IPS-18c (cell line): ENCODE results near the gene SLC45A3.

Experiments
- H3K4me3 ChIP-seq: 2 replicates; pipeline ENCODE4 v1.7.0; 2013; ENCODE audit warnings: low read depth, mild to moderate bottlenecking, low read length, moderate library complexity; ENCODE audit not compliant: insufficient read depth
- H3K9me3 ChIP-seq: one replicate; pipeline ENCODE4 v1.6.1; 2013; ENCODE audit warnings: mild to moderate bottlenecking, low read length, moderate library complexity; ENCODE audit not compliant: control insufficient read depth, insufficient read depth

SLC45A3 gene

DNA sequence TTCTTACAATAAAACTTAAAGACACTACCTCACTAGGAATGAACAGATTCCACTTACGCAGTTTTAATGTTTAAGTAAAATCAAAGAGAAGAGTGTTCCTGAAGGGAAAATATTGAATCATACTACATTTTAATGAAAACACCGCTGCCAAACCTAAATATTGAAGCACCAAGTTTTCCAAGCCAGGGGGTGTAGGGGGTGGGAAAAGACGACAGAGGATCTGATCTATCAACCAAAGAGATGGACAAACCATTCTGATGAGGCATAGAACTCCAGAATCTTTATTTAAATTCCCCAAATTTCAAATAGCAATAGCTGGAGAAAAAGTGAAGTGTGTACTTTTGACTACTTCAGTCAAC, 49.7 kb downstream of the SLC45A3 start:
- H3K9me3 ChIP-seq: no peaks in the 10 kb centered on the region
- H3K4me3 ChIP-seq: peak overlapping the region; percentile 77

DNA sequence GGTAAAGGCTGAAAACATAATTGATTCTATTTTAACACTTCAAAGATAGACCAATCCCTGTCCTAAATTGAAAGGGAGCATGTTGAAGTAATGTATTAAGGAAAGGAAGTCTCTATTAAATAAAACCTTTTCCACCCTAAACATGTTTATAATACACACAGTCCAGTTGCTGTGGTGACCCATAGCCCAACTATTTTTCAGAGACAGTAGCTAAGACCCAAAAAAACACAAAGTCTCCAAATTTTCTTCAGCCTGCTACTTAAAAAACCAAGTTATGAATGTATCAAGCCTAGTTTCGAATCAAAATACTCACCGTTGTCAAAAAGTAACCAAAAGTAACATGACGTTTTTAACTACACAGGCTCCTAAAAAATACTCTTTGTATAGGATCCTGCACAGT, 50.1 kb downstream of the SLC45A3 start:
- Histone ChIP-seq H3K4me3 (peak overlapping the region; percentile 77), H3K9me3 (no peaks in the 10 kb centered on the region)

DNA sequence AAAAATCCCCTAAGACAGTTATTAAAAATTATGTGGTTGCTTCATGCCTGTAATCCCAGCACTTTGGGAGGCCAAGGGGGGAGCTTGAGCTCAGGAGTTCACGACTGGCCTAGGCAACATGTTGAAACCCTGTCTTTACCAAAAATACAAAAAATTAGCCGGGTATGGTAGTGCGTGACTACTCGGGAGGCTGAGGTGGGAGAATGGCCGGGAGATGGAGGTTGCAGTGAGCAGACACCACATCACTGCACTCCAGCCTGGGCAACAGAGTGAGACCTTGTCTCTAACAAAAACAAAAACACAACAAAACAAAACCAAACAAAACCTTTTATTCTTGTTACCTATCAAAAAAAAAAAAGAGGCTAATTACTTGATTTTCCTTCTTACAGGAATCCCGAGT, 50.6 kb downstream of the SLC45A3 start:
- Histone ChIP-seq H3K9me3 (no peaks in the 10 kb centered on the region), H3K4me3 (no peak overlapping the region)

DNA sequence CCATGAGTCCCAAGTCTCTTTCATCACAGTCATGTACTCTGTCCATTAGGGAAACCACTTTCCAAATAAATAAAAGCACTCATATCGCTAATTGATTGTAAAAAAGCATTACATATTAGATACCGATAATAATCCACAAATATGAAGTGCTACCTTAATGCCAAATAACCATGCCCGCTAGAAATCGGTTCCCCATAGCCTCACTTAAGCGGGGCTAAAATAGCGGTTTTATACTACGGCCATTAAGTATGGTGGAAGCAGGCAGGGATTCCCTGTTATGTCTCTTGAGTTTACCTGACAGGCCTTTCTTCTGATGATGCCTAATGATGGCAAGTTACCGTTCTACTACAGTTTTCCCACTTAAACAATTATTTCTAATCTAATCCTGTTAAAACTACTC, 52.4 kb downstream of the SLC45A3 start:
- no peak overlapping the region for H3K4me3 ChIP-seq
- H3K9me3 ChIP-seq: no peaks in the 10 kb centered on the region

DNA sequence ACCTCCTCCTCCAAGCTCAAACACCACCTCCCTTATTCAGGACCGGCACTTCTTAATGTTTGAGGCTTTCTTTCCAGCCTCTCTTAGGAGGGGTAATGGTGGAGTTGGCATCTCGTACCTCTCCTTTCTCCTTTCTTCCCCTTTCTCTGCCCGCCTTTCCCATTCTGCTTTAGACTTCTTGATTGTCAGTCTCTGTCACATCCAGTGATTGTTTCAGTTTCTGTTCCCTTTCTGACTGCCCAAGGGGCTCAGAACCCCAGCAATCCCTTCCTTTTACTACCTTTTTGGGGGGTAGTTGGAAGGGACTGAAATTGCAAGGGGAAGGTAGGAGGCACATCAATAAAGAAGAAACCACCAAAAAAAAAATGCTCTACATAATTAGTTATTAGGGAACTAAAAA, 54.1 kb downstream of the SLC45A3 start:
- no peak overlapping the region for H3K4me3 ChIP-seq
- H3K9me3 ChIP-seq: no peaks in the 10 kb centered on the region

DNA sequence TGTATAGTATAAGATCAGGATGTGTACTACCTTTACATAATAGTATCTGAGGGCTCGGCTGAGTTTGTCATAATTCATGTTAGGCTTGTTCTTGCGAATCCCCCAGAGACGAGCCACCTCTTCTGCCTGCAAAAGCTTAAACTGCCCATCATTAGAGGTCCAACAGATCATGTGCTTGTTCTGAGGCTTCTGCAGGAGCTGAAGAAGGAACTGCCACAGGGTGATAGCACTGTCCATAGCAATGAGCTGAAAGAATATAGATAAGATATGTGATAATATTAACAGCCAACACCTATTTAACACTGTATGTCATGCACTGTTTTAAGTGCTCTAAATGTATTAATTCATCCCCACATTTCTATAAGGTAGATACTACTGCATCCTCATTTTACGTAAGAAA, 56.7 kb downstream of the SLC45A3 start:
- H3K4me3 ChIP-seq: no peak overlapping the region
- no peaks in the 10 kb centered on the region for H3K9me3 ChIP-seq

DNA sequence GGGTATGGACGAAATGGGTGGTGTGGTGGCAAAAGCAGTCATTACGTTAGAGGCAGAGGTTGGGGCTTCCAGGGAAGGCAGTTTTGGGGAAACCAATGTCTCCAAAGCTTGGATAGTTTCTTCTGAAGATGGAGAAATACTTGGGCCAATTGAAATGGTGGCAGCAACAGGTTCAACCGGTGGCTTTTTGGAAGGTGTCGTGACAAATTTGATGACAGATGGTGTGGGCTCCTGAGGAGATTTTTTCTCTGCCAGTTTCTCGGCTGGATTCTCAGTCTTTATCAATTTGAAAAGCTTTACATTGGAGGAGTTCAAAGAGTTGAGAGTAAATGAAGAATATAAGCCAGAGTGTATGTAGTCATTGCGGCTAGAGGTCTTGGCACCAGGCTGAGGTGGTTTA, 60.0 kb downstream of the SLC45A3 start:
- H3K9me3 ChIP-seq: no peaks in the 10 kb centered on the region
- no peak overlapping the region for H3K4me3 ChIP-seq

DNA sequence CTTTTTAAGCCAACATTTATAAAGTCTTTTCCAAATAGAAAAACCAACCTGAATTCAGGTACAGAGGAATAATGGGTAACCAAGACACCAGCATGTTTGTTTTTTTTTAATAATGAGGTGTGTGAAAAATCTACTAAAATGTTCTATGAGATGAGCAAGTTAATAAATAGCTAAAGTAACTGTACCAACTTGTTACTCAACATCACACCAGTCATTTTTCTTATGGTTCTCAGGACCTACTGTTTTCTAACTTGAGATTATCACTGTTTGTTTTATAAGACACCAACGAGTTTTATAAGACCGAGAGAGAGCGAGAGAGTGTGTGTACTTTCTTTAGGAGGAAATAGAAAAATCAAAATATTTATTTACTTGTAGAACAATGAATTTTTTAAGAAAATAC, 60.9 kb downstream of the SLC45A3 start:
- H3K4me3 ChIP-seq: no peak overlapping the region
- no peaks in the 10 kb centered on the region for H3K9me3 ChIP-seq

DNA sequence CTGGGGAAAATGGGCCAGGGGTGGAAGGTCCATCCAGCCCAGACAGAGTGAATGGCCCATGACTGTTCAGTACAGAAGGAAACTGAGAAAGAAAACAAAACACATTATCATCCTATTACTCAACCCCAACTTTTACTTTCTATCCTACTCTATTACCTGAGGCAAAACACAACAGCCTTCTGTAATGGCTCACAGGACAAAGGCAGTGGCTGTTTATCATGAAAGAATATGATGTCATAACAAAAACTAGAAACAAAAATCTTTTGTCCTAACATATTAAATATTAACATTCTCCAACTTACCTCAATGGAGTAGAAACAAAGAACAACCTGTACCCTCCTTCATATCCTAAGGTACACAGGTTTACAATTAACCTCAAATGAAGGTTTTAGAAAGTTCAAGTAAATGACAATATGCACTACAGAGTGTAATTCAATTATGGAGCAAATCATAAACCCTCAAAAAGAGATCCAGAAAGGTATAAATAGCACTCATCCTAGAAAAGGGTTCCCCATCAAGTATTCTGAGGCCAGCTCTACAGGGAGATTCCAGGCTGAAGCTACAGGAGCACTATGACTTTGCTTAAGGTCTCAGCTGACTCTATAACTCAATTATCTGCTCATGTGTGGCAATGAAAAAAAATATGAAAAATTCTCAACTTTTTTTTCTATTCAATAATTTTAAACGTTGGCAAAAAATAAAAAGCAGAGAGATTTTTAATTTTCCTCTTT, 63.6 kb downstream of the SLC45A3 start:
- H3K4me3 ChIP-seq: no peak overlapping the region
- no peaks in the 10 kb centered on the region for H3K9me3 ChIP-seq

DNA sequence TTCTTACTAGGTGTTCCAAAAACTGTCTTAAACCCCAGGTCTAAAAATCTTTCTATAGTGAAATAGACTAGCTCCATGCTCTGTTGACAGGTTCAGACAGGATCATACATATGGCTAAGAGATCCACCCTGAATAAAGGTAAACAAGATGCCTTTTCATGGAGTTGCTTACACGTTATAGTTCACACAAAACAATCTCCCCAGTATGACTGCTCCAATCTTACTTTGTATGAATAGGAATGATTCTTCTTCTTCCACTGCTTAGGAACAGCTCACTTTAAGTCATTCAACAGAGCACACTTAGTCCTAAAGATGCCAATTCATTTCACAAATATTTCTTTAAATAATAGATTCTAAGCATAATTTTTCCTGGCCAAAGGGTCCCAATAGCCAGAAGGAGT, 64.5 kb downstream of the SLC45A3 start:
- H3K9me3 ChIP-seq: no peaks in the 10 kb centered on the region
- H3K4me3 ChIP-seq: no peak overlapping the region

DNA sequence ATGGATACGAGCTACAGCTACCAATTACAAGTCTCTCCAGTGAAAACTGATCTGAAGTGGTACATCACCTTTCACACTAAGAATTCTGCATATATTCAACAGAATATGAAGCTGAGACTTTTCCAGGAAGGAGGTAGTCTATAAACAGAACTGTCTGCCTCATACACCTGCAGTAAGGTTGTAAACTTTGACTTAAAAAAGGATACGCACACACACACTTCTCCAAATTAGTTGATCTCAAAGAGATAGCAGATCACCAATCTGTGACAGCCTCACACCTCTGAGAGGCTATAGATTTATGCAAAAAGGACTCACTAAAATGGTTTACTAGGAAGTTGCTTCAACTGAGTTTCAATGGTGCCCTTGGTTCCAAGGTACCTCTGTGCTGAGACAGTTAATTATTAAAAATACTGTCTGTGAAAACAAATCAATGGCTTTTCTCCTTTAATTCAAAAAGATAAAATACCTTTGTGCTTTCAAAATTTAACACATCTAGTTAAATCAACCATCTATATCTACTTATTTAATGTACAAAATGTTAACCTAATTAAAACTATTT, 66.4 kb downstream of the SLC45A3 start:
- no peak overlapping the region for H3K4me3 ChIP-seq
- H3K9me3 ChIP-seq: no peaks in the 10 kb centered on the region

DNA sequence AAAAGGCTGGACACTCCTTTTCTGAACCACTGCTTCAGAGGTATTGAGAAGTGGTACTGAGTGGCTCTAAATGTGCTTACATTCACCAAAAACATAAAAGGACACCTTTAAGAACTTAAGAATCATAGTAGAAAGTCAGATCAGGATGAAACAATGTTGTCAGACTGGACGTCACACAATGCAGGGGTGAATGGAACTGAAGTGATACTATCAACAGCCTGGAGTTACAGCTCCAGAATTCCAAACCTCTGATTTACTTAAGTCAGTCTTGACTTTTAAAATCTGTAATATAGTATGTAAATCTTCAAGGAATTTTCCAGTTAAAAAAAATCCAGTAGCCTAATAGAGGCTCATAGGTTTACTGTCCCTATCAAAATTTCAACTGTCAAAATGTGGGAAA, 67.8 kb downstream of the SLC45A3 start:
- Histone ChIP-seq H3K9me3 (no peaks in the 10 kb centered on the region), H3K4me3 (no peak overlapping the region)

DNA sequence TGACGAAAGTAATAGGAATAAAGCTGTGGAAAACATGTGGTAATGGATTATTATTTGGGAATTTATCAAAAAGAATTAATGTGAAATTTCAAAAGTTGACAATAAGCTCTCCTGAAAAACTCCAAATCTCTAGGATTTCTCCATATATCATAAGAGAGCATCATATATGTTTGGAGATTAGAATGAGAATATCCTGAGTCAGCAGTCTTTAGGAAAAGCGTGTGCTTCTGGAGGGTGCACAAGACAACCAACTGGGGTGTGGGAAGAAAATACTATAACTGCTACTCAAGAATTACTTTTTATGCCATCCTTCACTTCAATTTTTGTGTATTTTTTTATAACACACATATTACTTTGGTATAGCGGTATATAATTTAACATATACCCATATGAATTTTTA, 68.2 kb downstream of the SLC45A3 start:
- Histone ChIP-seq H3K4me3 (no peak overlapping the region), H3K9me3 (no peaks in the 10 kb centered on the region)

DNA sequence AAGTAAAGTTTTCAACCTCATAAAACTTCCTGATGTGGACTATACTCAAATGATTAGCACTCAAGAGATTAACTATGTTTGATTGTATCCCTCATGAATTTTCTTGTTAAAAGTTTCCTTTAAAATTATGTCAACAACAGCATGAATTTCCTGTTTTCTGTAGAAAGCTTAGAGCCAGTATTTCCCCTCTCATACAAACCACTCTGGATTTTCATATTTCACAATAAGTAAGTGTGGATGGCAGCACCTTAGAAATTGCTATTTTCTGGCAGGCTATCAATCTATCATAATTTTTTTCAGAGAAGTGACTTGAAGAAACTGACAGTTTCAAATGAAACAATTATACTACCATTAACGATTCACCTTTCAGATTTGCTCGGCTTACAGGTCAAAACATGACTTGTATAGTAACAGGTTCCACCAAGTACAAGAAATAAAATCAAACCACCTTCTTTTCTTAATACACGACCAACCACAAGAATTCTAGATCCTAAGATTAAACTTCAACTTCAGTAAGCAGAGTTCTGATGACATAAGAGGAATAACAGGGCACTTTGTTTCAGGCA, 69.3 kb downstream of the SLC45A3 start:
- H3K4me3 ChIP-seq: no peak overlapping the region
- H3K9me3 ChIP-seq: no peaks in the 10 kb centered on the region

DNA sequence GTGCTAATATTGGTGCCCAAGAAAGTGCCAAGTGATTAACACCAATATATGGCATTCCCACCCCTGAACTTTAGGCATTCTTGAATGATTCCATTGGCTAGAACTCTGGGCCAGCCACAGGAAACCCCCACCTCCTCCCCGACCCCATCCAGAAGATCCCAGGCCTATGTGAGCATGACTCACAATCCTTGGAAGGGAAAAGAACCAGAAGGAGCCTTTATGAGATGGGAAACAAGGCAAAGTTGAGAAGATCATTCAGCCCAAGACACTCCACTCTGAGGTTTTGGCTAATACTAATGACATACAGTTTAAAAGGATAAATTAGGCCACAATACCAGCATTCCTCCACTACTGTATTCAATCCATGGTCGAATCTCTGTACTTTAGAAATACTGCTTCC, 70.3 kb downstream of the SLC45A3 start:
- H3K9me3 ChIP-seq: no peaks in the 10 kb centered on the region
- no peak overlapping the region for H3K4me3 ChIP-seq
